ENCODE results near the gene COG7.

COG7 gene

DNA sequence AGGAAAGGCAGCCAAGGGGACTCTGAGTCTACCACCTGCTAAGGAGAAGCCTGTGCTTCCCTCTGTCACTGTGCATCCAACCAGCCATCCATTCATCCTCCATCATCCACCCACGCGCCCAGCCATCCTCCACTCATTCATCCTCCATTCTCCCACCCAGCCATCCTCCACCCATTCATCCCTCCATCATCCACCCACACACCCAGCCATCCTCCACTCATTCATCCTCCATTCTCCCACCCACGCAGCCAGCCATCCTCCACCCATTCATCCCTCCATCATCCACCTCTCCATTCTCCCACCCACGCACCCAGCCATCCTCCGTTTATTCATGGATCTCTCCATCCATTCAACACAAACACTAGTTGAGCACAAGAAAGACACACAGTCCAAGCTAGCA is 74.1 kb downstream of the COG7 start:
- Histone ChIP-seq H3K27me3 (ENCODE audit: insufficient read depth, low read length, poor library complexity, severe bottlenecking) (no peaks in the 10 kb centered on the region), H3K36me3 (ENCODE audit: insufficient read depth, low read length) (no peaks in the 10 kb centered on the region), H3K4me2 (ENCODE audit: low read depth, low read length, poor library complexity, severe bottlenecking) (no peak overlapping the region), H3K9me3 (ENCODE audit: insufficient read depth, low read depth, low read length) (no peaks in the 10 kb centered on the region), H3K9ac (ENCODE audit: low read depth, low read length, poor library complexity, severe bottlenecking) (no peak overlapping the region), H3K9me2 (replicated peaks; ENCODE audit: low read depth, low read length) (no peaks in the 10 kb centered on the region), H3F3A (ENCODE audit: low read depth) (no peaks in the 10 kb centered on the region), H3K79me2 (ENCODE audit: insufficient read depth, low read length) (no peaks in the 10 kb centered on the region), H4K20me1 (ENCODE audit: insufficient read depth, low read length, poor library complexity, severe bottlenecking) (no peaks in the 10 kb centered on the region), H3K4me3 (ENCODE audit: low read length, poor library complexity, severe bottlenecking) (no peak overlapping the region), H2AFZ (ENCODE audit: low read length) (no peak overlapping the region), H3K4me1 (ENCODE audit: insufficient read depth, low read length, poor library complexity, severe bottlenecking) (no peaks in the 10 kb centered on the region)
- TF ChIP-seq EZH2phosphoT487 (IDR thresholded peaks at IDR 0.05; ENCODE audit: borderline replicate concordance), result no peak
- TF ChIP-seq, protein P1, sequence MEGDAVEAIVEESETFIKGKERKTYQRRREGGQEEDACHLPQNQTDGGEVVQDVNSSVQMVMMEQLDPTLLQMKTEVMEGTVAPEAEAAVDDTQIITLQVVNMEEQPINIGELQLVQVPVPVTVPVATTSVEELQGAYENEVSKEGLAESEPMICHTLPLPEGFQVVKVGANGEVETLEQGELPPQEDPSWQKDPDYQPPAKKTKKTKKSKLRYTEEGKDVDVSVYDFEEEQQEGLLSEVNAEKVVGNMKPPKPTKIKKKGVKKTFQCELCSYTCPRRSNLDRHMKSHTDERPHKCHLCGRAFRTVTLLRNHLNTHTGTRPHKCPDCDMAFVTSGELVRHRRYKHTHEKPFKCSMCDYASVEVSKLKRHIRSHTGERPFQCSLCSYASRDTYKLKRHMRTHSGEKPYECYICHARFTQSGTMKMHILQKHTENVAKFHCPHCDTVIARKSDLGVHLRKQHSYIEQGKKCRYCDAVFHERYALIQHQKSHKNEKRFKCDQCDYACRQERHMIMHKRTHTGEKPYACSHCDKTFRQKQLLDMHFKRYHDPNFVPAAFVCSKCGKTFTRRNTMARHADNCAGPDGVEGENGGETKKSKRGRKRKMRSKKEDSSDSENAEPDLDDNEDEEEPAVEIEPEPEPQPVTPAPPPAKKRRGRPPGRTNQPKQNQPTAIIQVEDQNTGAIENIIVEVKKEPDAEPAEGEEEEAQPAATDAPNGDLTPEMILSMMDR (conservative IDR thresholded peaks at IDR 0.05; ENCODE audit: low read length), result no peak

DNA sequence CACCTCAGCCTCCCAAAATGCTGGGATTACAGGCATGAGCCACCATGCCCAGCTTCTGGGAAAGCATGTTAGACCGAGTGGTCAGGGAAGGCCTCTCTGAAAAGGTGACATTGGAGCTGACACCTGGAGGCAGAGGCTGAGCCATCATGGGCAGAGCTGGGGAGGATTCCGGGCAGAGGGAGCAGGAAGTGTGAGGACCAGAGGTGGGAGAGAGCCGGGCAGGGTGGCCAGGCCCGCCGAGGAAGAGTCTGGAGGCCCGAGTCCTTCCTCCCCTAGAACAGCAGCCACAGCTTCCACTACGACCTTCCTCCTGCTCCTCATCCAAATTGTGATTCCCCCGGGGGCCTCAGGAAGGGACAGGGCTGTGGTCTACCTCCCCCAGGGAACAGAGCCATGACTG is 74.7 kb downstream of the COG7 start:
- Histone ChIP-seq H3K27me3 (ENCODE audit: insufficient read depth, low read length, poor library complexity, severe bottlenecking) (no peaks in the 10 kb centered on the region), H3K79me2 (ENCODE audit: insufficient read depth, low read length) (no peaks in the 10 kb centered on the region), H3K4me3 (ENCODE audit: low read length, poor library complexity, severe bottlenecking) (no peak overlapping the region), H3K4me2 (ENCODE audit: low read depth, low read length, poor library complexity, severe bottlenecking) (no peak overlapping the region), H3K9me3 (ENCODE audit: insufficient read depth, low read depth, low read length) (no peaks in the 10 kb centered on the region), H3K36me3 (ENCODE audit: insufficient read depth, low read length) (no peaks in the 10 kb centered on the region), H4K20me1 (ENCODE audit: insufficient read depth, low read length, poor library complexity, severe bottlenecking) (no peaks in the 10 kb centered on the region), H2AFZ (ENCODE audit: low read length) (no peak overlapping the region), H3K9ac (ENCODE audit: low read depth, low read length, poor library complexity, severe bottlenecking) (no peak overlapping the region), H3F3A (ENCODE audit: low read depth) (no peaks in the 10 kb centered on the region), H3K9me2 (replicated peaks; ENCODE audit: low read depth, low read length) (no peaks in the 10 kb centered on the region), H3K4me1 (ENCODE audit: insufficient read depth, low read length, poor library complexity, severe bottlenecking) (no peaks in the 10 kb centered on the region)
- TF ChIP-seq, protein P1 (conservative IDR thresholded peaks at IDR 0.05; ENCODE audit: low read length), result no peak
- no peak for TF ChIP-seq EZH2phosphoT487 (IDR thresholded peaks at IDR 0.05; ENCODE audit: borderline replicate concordance)

DNA sequence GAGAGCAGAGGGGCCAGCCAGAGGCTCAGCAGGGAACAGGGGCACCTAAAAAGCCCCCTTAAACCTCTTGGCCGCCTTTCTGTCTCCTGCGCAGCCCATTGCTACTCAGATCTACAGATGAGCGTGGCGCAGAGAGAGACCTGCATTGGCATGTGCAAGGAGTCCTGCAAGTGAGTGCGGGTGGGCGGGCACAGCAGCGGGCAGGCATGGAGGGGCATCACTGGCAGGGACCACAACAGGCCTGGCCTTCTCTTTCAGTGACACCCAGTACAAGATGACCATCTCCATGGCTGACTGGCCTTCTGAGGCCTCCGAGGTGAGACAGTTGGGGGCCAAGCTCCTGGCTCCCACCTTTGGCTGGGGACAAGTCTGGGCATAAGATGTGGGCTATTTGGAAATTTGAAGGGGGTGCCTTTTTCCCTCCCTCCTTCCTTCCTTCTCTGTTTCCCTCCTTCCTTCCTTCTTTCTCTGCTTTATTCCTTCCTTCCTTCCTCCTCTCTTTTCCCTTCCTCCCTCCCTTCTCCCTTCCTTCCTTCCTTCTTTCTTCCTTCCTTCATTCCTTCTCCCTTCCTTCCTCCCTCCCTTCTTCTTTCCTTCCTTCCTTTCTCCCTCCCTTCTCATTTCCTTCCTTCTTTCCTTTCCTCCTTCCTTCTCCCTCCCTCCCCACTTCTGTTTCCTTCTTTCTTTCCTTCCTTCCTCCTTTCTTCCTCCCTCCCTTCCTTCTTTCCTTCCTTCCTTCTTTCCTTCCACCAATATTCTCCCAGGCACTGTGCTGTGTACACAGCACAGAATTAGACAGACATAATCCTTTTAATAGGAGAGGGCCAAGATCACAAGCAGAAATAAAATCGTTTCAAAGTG is 75.7 kb downstream of the COG7 start:
- no peaks in the 10 kb centered on the region for H3K27me3 ChIP-seq (ENCODE audit: insufficient read depth, low read length, poor library complexity, severe bottlenecking)
- no peak overlapping the region for H3K4me3 ChIP-seq (ENCODE audit: low read length, poor library complexity, severe bottlenecking)
- TF ChIP-seq EZH2phosphoT487 (IDR thresholded peaks at IDR 0.05; ENCODE audit: borderline replicate concordance), result no peak
- TF ChIP-seq, protein P1 (conservative IDR thresholded peaks at IDR 0.05; ENCODE audit: low read length), result no peak
- H3K4me1 ChIP-seq (ENCODE audit: insufficient read depth, low read length, poor library complexity, severe bottlenecking), result no peaks in the 10 kb centered on the region
- H3K9me3 ChIP-seq (ENCODE audit: insufficient read depth, low read depth, low read length), result no peaks in the 10 kb centered on the region
- H4K20me1 ChIP-seq (ENCODE audit: insufficient read depth, low read length, poor library complexity, severe bottlenecking), result no peaks in the 10 kb centered on the region
- no peaks in the 10 kb centered on the region for H3K36me3 ChIP-seq (ENCODE audit: insufficient read depth, low read length)
- no peaks in the 10 kb centered on the region for H3K79me2 ChIP-seq (ENCODE audit: insufficient read depth, low read length)
- no peak overlapping the region for H3K9ac ChIP-seq (ENCODE audit: low read depth, low read length, poor library complexity, severe bottlenecking)
- no peak overlapping the region for H3K4me2 ChIP-seq (ENCODE audit: low read depth, low read length, poor library complexity, severe bottlenecking)
- no peaks in the 10 kb centered on the region for H3F3A ChIP-seq (ENCODE audit: low read depth)
- H2AFZ ChIP-seq (ENCODE audit: low read length), result no peak overlapping the region
- no peaks in the 10 kb centered on the region for H3K9me2 ChIP-seq (replicated peaks; ENCODE audit: low read depth, low read length)

Data from Loucy (cell line).